CD4-positive, alpha-beta T cell treated with Interleukin-17A for 4 hours (primary cell): ENCODE measurements around the gene CRISP2.
"Not testable (repeated sequence)": the region's sequence is repeated elsewhere in the genome, so short reads cannot be mapped to it uniquely, and the experiment has no call there.

Experiments used
- DNase-seq: peaks from one replicate; pipeline ENCODE4 v3.0.0-alpha.2; 2020; ENCODE audit warnings: mixed read lengths

Gene CRISP2

GRCh38 chr6:49713346-49713745 lies at the start of gene CRISP2:
Gene CRISP2, minus strand, starts transcription at chr6:49713543. Its CDS starts 4,347 bp downstream, at chr6:49709196.
- no peak for DNase-seq

GRCh38 chr6:49744259-49744658 lies 30.9 kb upstream of the CRISP2 start, which contains the start of gene CRISP3:
Gene CRISP3, minus strand, starts transcription at chr6:49744388. Its CDS starts 21 bp downstream, at chr6:49744367.
- no peak for DNase-seq

GRCh38 chr6:49743429-49743828 lies 30.1 kb upstream of the CRISP2 start:
- DNase-seq: no peak

- DNase-seq: no peak
Measured at GRCh38 chr6:49739423-49739822, 26.1 kb upstream of the CRISP2 start.

GRCh38 chr6:49736017-49736508 lies 22.7 kb upstream of the CRISP2 start:
- DNase-seq: no peak

GRCh38 chr6:49733680-49734079 lies 20.3 kb upstream of the CRISP2 start:
- DNase-seq: no peak

GRCh38 chr6:49732781-49733180 lies 19.4 kb upstream of the CRISP2 start:
- no peak for DNase-seq

GRCh38 chr6:49730251-49730650 lies 16.9 kb upstream of the CRISP2 start:
- no peak for DNase-seq

- not testable (repeated sequence) for DNase-seq
Measured at GRCh38 chr6:49723917-49724316, 10.6 kb upstream of the CRISP2 start.

GRCh38 chr6:49721297-49721696 lies 8.0 kb upstream of the CRISP2 start:
- DNase-seq: no peak

GRCh38 chr6:49720372-49720771 lies 7.0 kb upstream of the CRISP2 start:
- no peak for DNase-seq

- DNase-seq: no peak
Measured at GRCh38 chr6:49698478-49698877, 14.9 kb downstream of the CRISP2 start.

- DNase-seq: no peak
Measured at GRCh38 chr6:49693512-49693911, 19.8 kb downstream of the CRISP2 start.

- DNase-seq: no peak
Measured at GRCh38 chr6:49692534-49692933, 20.8 kb downstream of the CRISP2 start.

- no peak for DNase-seq
Measured at GRCh38 chr6:49676671-49677281, 36.6 kb downstream of the CRISP2 start.

- DNase-seq: no peak
Measured at GRCh38 chr6:49675816-49676215, 37.5 kb downstream of the CRISP2 start.

GRCh38 chr6:49668083-49668511 lies 45.2 kb downstream of the CRISP2 start:
- DNase-seq: no peak

- no peak for DNase-seq
Measured at GRCh38 chr6:49666930-49667757, 46.2 kb downstream of the CRISP2 start.

GRCh38 chr6:49666480-49666879 lies 46.9 kb downstream of the CRISP2 start:
- DNase-seq: no peak

- no peak for DNase-seq
Measured at GRCh38 chr6:49664817-49665216, 48.5 kb downstream of the CRISP2 start.

- not testable (repeated sequence) for DNase-seq
Measured at GRCh38 chr6:49664054-49664453, 49.3 kb downstream of the CRISP2 start.

- no peak for DNase-seq
Measured at GRCh38 chr6:49662892-49663261, 50.5 kb downstream of the CRISP2 start.

- no peak for DNase-seq
Measured at GRCh38 chr6:49662231-49662891, 51.0 kb downstream of the CRISP2 start.

- no peak for DNase-seq
Measured at GRCh38 chr6:49653942-49654341, 59.4 kb downstream of the CRISP2 start.
